AG08396 (cell line): Measurements from ENCODE around the gene KASH5.
"Not testable (repeated sequence)": the region's sequence is repeated elsewhere in the genome, so short reads cannot be mapped to it uniquely, and the experiment has no call there.

ENCODE experiments used
- DNase-seq: peaks from one replicate; pipeline ENCODE4 v3.0.0; 2012; ENCODE audit warnings: low spot score, mixed read lengths

The KASH5 gene

GRCh38 chr19:49362048-49362928, 25.8 kb upstream of the KASH5 start, which contains the start of gene TEAD2:
TSS of gene TEAD2 (minus strand) at chr19:49362416. CDS start at chr19:49360075, 2,341 bp downstream.
- DNase-seq, result peak; percentile 84

GRCh38 chr19:49362929-49363267, 25.2 kb upstream of the KASH5 start:
- DNase-seq, result peak; percentile 50

DNA sequence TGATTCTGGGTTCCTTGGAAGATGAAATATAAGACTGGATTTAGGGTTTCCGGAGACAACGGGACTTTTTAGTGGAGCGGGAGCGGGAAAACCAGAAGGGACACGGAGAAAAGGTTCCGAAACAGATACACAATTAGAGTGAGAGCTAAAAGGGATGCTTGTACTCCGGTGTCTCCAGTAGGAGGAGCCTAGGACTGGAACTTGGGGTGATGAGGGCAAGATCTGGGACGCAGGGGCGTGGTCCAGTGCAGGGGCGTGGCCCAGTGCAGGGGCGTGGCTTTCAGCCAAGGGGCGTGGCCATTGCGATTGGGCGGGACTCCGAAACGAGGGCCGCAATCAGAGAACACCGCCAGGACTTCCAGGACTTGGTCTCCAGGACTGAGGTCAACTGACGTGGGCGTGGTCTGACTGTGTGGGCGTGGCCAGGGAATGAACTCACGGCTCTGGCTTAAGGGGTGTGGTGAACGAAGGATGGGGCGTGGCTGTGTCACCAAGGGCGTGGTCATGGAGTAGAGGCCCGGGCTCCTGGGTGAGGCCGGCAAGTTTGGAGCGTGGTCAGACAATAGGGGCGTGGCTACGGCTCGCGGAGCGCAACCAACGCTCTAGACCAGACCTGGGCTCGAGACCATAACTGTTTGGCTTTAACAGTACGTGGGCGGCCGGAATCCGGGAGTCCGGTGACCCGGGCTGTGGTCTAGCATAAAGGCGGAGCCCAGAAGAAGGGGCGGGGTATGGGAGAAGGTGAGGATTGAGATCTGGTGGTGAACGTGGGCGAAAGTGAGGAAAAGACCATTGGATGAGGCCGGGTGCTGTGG, 24.6 kb upstream of the KASH5 start, which contains the start of gene DKKL1:
TSS of gene DKKL1 (plus strand) at position 610 of the 815 bp plus-strand sequence. CDS start at position 732, 122 bp downstream.
- peak; percentile 99 for DNase-seq

- no peak for DNase-seq
These were observed 23.8 kb upstream of the KASH5 start for GRCh38 chr19:49364083-49364737.

- no peak for DNase-seq
These were observed 21.9 kb upstream of the KASH5 start for GRCh38 chr19:49366110-49366509.

GRCh38 chr19:49368711-49369358, 19.2 kb upstream of the KASH5 start:
- no peak for DNase-seq

DNA sequence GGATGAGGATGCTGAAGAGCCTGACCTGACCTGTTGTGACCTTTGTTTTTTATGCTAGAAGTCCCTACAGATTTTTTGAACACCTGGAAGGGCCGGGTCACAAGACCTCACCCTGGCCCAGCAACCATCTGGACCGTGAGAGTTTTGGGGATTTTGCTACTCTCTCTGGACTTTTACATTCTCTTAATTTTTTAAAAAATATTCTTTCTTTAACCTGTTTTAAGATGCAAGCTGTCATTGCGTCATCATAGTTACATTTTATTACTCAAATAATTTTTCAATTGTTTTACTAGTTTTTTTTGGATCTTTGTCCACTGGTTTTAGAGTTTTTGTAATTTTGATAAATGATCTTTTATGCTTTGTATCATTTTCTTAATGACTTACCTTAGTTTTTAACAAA, 16.9 kb upstream of the KASH5 start:
- DNase-seq, result no peak

DNA sequence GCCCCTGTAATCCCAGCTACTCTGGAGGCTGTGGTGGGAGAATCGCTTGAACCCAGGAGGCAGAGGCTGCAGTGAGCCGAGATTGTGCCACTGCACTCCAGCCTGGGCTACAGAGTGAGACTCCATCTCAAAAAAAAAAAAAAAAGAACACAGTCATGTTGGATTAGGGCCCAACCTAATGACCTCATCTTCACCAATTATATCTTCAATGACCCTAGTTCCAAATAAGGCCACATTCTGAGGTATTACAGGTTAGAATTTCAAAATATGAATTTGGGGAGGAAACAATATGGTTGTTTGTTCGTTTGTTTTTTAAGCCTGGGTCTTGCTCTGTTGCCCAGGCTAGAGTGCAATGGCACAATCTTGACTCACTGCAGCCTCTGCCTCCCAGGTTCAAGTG, 14.9 kb upstream of the KASH5 start:
- DNase-seq, result not testable (repeated sequence)

- no peak for DNase-seq
These were observed 13.2 kb upstream of the KASH5 start for GRCh38 chr19:49374665-49375434.

DNA sequence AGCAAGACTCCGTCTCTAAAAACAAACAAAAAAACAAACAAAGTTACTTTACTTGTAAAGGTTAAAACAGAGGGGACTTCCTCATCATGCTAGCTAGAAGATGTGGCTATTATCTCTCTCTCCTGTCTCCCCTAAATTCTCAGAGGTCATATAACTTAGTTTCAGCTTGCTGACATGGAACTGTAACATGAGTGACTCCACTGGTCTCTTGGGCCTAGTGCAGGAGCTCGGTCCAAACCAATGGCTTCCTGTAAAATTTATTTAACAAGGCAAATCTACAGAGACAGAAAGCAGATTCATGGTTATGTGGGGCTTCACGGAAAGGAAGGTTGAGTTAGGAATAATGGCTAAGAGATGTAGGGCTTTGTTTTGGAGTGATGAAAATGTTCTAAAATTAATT, 9.5 kb upstream of the KASH5 start:
- DNase-seq, result no peak

DNA sequence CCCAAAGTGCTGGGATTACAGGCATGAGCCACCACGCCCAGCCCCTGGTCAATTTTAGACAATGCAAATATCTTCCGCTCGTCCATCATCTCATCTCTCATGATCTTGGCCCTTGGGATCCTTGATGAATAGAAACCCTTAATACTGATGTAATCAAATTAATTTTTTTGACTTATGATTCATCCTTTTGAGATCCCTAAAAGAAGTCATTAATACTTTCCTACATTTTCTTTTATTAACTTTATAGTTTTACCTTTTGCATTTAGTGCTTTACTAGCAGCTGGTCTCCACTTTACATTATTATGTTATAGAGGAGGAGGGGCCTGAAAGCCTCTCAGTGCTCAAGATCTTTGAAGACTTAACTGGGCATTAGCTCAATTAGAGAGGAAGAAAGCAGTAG, 7.7 kb upstream of the KASH5 start:
- no peak for DNase-seq

DNA sequence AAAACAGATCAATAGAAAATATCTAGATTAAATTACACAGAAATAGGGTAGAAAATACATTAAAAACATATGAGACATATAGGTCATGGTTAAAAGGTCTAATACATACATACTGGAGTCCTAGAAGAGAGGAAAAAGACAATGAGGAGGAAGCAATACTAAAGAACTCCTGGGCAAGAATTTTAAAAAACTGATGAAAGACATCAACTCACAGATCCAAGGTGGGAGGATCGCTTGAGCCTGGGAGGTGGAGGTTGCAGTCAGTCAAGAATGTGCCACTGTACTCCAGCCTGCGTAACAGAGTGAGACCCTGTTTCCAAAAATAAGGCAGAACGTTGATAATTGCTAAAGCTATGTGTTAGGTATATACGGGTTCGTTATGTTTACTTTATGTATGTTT, 5.4 kb upstream of the KASH5 start:
- DNase-seq, result no peak

- DNase-seq, result no peak
These were observed 4.5 kb upstream of the KASH5 start for GRCh38 chr19:49383599-49383998.

DNA sequence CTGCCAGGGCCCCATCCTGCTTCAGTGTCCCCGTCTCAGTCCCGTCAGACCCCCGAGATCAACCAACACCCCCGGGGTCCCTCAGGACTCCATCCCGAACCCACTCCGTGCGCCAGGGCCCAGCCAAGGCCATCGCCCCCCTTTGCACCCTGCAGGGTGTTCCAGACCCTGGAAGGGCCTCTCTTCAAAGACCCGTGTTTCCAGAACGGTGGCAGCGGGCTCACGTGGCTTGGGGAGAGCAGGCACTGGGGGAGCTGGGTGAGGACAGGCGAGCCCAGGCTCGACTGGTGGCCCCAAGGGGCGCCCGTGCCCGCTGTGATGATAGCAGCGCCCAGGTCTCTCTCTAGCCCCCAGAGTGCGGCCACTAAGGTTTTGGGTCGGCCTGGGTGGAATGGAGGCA, 1.4 kb downstream of the KASH5 start:
- DNase-seq, result no peak

GRCh38 chr19:49390131-49390928, 2.3 kb downstream of the KASH5 start:
- no peak for DNase-seq

- DNase-seq, result no peak
These were observed 2.9 kb downstream of the KASH5 start for GRCh38 chr19:49390929-49391359.

- peak; percentile 81 for DNase-seq
These were observed 3.7 kb downstream of the KASH5 start for GRCh38 chr19:49391581-49392399.

DNA sequence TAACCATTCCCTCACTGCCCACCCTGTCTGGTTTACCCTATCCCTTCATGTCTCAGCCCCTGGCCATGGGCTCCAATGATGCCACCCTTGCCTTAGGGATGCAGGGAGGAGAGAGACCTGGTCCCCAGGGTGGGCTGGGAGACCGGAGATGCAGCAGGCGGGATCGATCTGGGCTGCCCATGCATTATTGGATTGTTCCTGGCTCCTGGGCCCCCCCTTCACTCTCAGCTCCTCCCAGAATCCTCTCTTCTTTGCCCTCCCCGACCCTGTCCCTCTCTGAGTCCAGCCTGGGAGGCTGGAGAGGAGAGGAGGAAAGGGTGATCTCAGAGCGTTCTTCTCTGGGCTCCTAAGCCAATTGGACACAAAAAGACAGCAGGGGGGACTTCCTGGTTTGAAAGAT, 5.8 kb downstream of the KASH5 start:
- no peak for DNase-seq
